NOMO-1 (cell line): ENCODE results near the gene SSRP1.

ENCODE experiments used
- DNase-seq, 2 experiments: peaks; one replicate each; lab custom pipeline; 2025; ENCODE audit not compliant: unreplicated experiment in 2 of 2; lab: John Stamatoyannopoulos, UW

SSRP1 gene

GRCh38 chr11:57359896-57360690 is 24.4 kb upstream of the SSRP1 start:
- DNase-seq, result no peak

GRCh38 chr11:57359396-57359795 is 23.7 kb upstream of the SSRP1 start:
- DNase-seq, result no peak

- no peak for DNase-seq
Observed at GRCh38 chr11:57358991-57359390, 23.3 kb upstream of the SSRP1 start.

GRCh38 chr11:57358543-57358961 is 22.9 kb upstream of the SSRP1 start:
- DNase-seq, result no peak

GRCh38 chr11:57357856-57358255 is 22.2 kb upstream of the SSRP1 start:
- peak in 1 of 2 experiments; percentile 8 for DNase-seq

- DNase-seq, result no peak
Observed at GRCh38 chr11:57357310-57357709, 21.6 kb upstream of the SSRP1 start.

GRCh38 chr11:57356268-57356667 is 20.6 kb upstream of the SSRP1 start:
- DNase-seq, result peak in 1 of 2 experiments; percentile 66

GRCh38 chr11:57354699-57355098 is 19.0 kb upstream of the SSRP1 start:
- DNase-seq, result no peak

GRCh38 chr11:57353852-57354251 is 18.2 kb upstream of the SSRP1 start:
- DNase-seq, result peak in 1 of 2 experiments; percentile 17

GRCh38 chr11:57353446-57353845 is 17.8 kb upstream of the SSRP1 start:
- DNase-seq, result no peak

GRCh38 chr11:57353036-57353435 is 17.3 kb upstream of the SSRP1 start:
- no peak for DNase-seq

GRCh38 chr11:57349491-57350274 is 14.0 kb upstream of the SSRP1 start:
- DNase-seq, result no peak

GRCh38 chr11:57348636-57349313 is 13.1 kb upstream of the SSRP1 start:
- no peak for DNase-seq

GRCh38 chr11:57348052-57348451 is 12.4 kb upstream of the SSRP1 start:
- DNase-seq, result no peak

- no peak for DNase-seq
Observed at GRCh38 chr11:57347336-57347735, 11.6 kb upstream of the SSRP1 start.

- peak in 1 of 2 experiments; percentile 40 for DNase-seq
Observed at GRCh38 chr11:57345555-57346211, 10.0 kb upstream of the SSRP1 start.

- DNase-seq, result no peak
Observed at GRCh38 chr11:57344826-57345225, 9.1 kb upstream of the SSRP1 start.

- peak; percentile 34 to 43 for DNase-seq
Observed at GRCh38 chr11:57343825-57344224, 8.1 kb upstream of the SSRP1 start.

- no peak for DNase-seq
Observed at GRCh38 chr11:57342702-57343101, 7.0 kb upstream of the SSRP1 start.

- no peak for DNase-seq
Observed at GRCh38 chr11:57341250-57341808, 5.6 kb upstream of the SSRP1 start.
